COR-L47 (cell line): Measurements from ENCODE around the gene SLMAP.

Experiments
- DNase-seq: peaks from one replicate; lab custom pipeline; 2025; lab: John Stamatoyannopoulos, UW

The SLMAP gene

GRCh38 chr3:57749542-57749941, 6.6 kb upstream of the SLMAP start:
- no peak for DNase-seq

- no peak for DNase-seq
These were observed 3.8 kb upstream of the SLMAP start for GRCh38 chr3:57752307-57752706.

- no peak for DNase-seq
These were observed 3.1 kb upstream of the SLMAP start for GRCh38 chr3:57753016-57753415.

- no peak for DNase-seq
These were observed 787 bp upstream of the SLMAP start for GRCh38 chr3:57755368-57755675.

- DNase-seq, result no peak
These were observed 656 bp downstream of the SLMAP start for GRCh38 chr3:57756528-57757401.

GRCh38 chr3:57757642-57758297, 1.7 kb downstream of the SLMAP start:
- DNase-seq, result no peak

GRCh38 chr3:57758686-57759085, 2.6 kb downstream of the SLMAP start:
- no peak for DNase-seq

GRCh38 chr3:57764794-57765193, 8.7 kb downstream of the SLMAP start:
- no peak for DNase-seq

GRCh38 chr3:57768595-57768994, 12.5 kb downstream of the SLMAP start:
- DNase-seq, result no peak

GRCh38 chr3:57770009-57770827, 14.1 kb downstream of the SLMAP start:
- no peak for DNase-seq

GRCh38 chr3:57772251-57772650, 16.1 kb downstream of the SLMAP start:
- no peak for DNase-seq

- DNase-seq, result no peak
These were observed 21.7 kb downstream of the SLMAP start for GRCh38 chr3:57777774-57778173.

GRCh38 chr3:57778494-57778893, 22.4 kb downstream of the SLMAP start:
- no peak for DNase-seq

GRCh38 chr3:57779666-57780065, 23.6 kb downstream of the SLMAP start:
- DNase-seq, result no peak

GRCh38 chr3:57783186-57784088, 27.3 kb downstream of the SLMAP start:
- DNase-seq, result no peak

- no peak for DNase-seq
These were observed 28.1 kb downstream of the SLMAP start for GRCh38 chr3:57784089-57784735.

GRCh38 chr3:57785446-57785845, 29.3 kb downstream of the SLMAP start:
- no peak for DNase-seq

GRCh38 chr3:57787867-57788623, 31.9 kb downstream of the SLMAP start:
- DNase-seq, result peak; percentile 0

GRCh38 chr3:57788624-57789018, 32.5 kb downstream of the SLMAP start:
- no peak for DNase-seq

- DNase-seq, result no peak
These were observed 35.1 kb downstream of the SLMAP start for GRCh38 chr3:57791245-57791644.
